Heart left ventricle (tissue), 13 donors: ENCODE data around the gene KCTD5.
"Not testable (repeated sequence)": the region's sequence is repeated elsewhere in the genome, so short reads cannot be mapped to it uniquely, and the experiment has no call there.

ENCODE experiments used
- POLR2A ChIP-seq, 2 donors: fragments of 450-650 bp; IDR thresholded peaks; one replicate each; pipeline ENCODE4 v1.6.1; 2017; ENCODE audit warnings: antibody characterized with exemption in 2 of 2, mild to moderate bottlenecking in 2 of 2, moderate library complexity in 2 of 2
- TF ChIP-seq, protein P1 (sequence below), 12 donors: fragments of 200-600 bp; sonication (generic) in 4 of 12; IDR thresholded peaks; one replicate each; pipeline versions ENCODE4 v1.5.0 to v1.8.0; 2018 to 2022; ENCODE audit warnings: antibody characterized with exemption in 12 of 12, mild to moderate bottlenecking in 5 of 12
- donor health status: ischemic (EF 13 %, LVEDD 7.1; RV severe dilation, severe dysfunction).
- donor health status: DM: no; HTN: yes; CAD: no.
- donor health status: DM: no; HTN: no; CAD: no.
- donor health status: ischemic (EF 25% LVEDD 6.9; RV normal size, moderate dysfunction).
- donor health status: ischemic (EF 25% LVEDD 5.7; RV mildly dilated, moderate dysfunction).
- donor health status: ischemic (EF 35%, LVEDD 5.7; RV mildly dilated, moderate dysfunction).
- donor health status: nonischemic (EF 11% LVEDD 7.7; RV severe dilation, severe dysfunction).
- donor health status: DM: yes; HTN: yes; CAD: no.
- donor health status: PGD.
- donor health status: ischemic (EF 29% LVEDD 5.4; RV normal size, mild dysfunction).
- donor health status: nonischemic (EF 23%, LVEDD 6.1; RV moderate dilation, normal function).

DNA sequence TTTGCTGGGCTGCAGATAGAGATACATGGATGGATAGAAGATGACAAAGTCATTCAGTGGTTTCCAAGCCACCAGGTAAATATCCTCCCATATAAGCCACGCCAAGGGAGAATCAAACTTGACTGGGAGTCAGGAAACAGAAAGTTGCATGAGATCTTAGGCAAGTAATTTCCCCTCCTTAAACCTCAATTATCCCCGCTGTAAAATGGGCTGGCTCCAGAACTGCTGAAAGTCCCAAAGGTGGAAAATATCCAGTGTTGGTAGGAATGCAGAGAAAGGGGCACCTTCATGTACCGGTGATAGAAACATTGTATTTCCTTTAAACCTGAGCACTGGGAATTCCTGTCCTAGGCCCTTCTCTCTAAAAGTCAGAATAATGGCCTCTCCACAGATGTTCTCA lies 5.4 kb upstream of the KCTD5 start:
- TF ChIP-seq POLR2A (IDR thresholded peaks at IDR 0.05) = not testable (repeated sequence)
- TF ChIP-seq, protein P1, sequence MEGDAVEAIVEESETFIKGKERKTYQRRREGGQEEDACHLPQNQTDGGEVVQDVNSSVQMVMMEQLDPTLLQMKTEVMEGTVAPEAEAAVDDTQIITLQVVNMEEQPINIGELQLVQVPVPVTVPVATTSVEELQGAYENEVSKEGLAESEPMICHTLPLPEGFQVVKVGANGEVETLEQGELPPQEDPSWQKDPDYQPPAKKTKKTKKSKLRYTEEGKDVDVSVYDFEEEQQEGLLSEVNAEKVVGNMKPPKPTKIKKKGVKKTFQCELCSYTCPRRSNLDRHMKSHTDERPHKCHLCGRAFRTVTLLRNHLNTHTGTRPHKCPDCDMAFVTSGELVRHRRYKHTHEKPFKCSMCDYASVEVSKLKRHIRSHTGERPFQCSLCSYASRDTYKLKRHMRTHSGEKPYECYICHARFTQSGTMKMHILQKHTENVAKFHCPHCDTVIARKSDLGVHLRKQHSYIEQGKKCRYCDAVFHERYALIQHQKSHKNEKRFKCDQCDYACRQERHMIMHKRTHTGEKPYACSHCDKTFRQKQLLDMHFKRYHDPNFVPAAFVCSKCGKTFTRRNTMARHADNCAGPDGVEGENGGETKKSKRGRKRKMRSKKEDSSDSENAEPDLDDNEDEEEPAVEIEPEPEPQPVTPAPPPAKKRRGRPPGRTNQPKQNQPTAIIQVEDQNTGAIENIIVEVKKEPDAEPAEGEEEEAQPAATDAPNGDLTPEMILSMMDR (IDR thresholded peaks at IDR 0.05) = not testable (repeated sequence)
